ENCODE data around the gene TIAM1.
A peak's percentile ranks its signal among the peaks of the same experiment; 100 is the strongest.
"Not testable (repeated sequence)": the region's sequence is repeated elsewhere in the genome, so short reads cannot be mapped to it uniquely, and the experiment has no call there.

The TIAM1 gene

GRCh38 chr21:31262728-31263127 is 81.3 kb downstream of the TIAM1 start:
- no peak for DNase-seq
- intact Hi-C loops (cut with DNase I), result no loop called here

GRCh38 chr21:31261759-31262158 is 82.3 kb downstream of the TIAM1 start:
- peak in 2 of 10 donors; percentile 37 to 78 for DNase-seq
- intact Hi-C loops (cut with DNase I), result no loop called here

- no peak for DNase-seq
- intact Hi-C loops (cut with DNase I), result no loop called here
These were observed 83.3 kb downstream of the TIAM1 start for GRCh38 chr21:31260790-31261189.

GRCh38 chr21:31258073-31258472 is 86.0 kb downstream of the TIAM1 start:
- intact Hi-C loops (cut with DNase I), result no loop called here
- DNase-seq, result no peak

DNA sequence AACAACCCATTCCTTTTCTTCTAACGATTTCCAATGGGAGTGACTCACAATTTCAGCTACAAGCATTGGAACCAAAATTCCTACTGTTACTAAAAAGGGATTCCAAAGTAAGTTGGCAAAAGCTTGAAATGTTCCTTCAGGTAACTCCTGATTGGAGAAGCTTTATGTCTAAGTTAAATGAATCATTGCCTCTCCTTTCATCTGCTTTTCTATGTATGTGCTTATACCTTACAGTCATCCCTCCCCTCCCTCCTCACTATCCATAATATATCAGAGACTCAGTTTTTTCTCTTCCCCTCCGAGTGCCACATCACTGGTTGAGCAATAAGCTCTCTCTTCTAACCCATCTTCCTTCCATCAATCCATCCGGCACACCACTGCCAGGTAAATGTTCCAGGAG is 86.8 kb downstream of the TIAM1 start:
- intact Hi-C loops (cut with DNase I), result no loop called here
- no peak for DNase-seq

- intact Hi-C loops (cut with DNase I), result no loop called here
- DNase-seq, result no peak
These were observed 88.2 kb downstream of the TIAM1 start for GRCh38 chr21:31255896-31256295.

- no peak for DNase-seq
- intact Hi-C loops (cut with DNase I), result no loop called here
These were observed 89.0 kb downstream of the TIAM1 start for GRCh38 chr21:31255036-31255435.

DNA sequence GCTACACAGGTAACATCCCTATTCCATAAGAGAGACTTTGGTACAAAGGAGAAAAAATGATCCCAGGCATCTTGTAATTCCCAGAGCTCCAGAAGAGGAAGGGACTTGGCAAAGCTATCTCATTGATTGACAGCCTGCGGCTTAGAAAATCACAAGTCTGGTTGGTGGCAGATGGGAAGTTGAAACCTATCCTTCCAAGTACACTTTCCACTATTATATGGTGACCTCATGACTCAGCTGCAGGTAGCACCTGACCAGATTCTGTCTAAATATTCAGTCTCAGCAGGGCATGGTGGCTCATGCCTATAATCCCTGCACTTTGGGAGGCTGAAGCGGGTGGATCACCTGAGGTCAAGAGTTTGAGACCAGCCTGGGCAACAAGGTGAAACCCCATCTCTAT is 89.9 kb downstream of the TIAM1 start:
- intact Hi-C loops (cut with DNase I), result no loop called here
- DNase-seq, result no peak

GRCh38 chr21:31253684-31254083 is 90.4 kb downstream of the TIAM1 start:
- intact Hi-C loops (cut with DNase I), result no loop called here
- DNase-seq, result no peak

DNA sequence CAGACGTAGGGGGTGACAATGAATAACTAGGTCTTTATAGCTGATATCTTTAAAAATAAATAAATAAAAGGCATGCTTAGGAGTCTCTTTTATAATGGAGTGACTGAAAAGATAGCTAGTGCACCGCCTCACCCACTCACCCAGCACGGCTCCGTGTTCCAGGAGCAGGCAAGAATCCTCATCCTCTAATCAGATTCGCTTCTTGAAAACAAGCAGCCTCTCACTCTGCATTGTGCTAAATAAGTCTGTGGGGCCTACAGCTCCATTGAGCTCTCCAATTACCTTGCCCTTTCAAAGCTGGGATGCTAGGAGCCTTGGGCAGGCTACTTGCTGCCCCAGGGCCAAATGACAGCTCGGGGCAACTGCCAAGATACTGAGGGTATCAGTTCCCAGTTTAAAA is 91.5 kb downstream of the TIAM1 start:
- intact Hi-C loops (cut with DNase I), result no loop called here
- peak in 3 of 10 donors; percentile 27 to 89 (median 86) for DNase-seq

GRCh38 chr21:31252091-31252490 is 92.0 kb downstream of the TIAM1 start:
- intact Hi-C loops (cut with DNase I), result no loop called here
- DNase-seq, result peak in 1 of 10 donors; percentile 67

GRCh38 chr21:31251686-31252085 is 92.4 kb downstream of the TIAM1 start:
- intact Hi-C loops (cut with DNase I), result no loop called here
- DNase-seq, result peak in 2 of 10 donors; percentile 72 to 79

- intact Hi-C loops (cut with DNase I), result no loop called here
- DNase-seq, result no peak
These were observed 95.5 kb downstream of the TIAM1 start for GRCh38 chr21:31248598-31248997.

DNA sequence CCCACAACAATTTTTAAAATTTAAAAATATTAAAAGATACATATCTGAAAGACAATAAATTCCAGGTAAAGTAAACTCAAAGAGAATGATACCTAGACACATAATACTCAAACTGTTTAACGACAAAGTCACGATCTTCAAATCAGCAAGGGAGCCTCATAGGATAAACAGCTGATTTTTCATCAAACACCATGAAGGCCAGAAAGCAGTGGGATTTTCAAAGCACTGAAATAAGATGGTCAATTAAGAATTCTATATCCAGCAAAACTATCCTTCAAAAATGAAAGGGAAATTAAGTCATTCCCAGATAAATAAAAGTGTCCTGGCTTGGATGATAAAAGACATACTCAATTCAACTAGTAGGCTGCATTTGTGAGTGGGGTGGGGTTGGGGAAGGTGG is 100.5 kb downstream of the TIAM1 start:
- no peak for DNase-seq
- intact Hi-C loops (cut with DNase I), result no loop called here

- DNase-seq, result no peak
- intact Hi-C loops (cut with DNase I), result no loop called here
These were observed 107.5 kb downstream of the TIAM1 start for GRCh38 chr21:31236528-31236927.

DNA sequence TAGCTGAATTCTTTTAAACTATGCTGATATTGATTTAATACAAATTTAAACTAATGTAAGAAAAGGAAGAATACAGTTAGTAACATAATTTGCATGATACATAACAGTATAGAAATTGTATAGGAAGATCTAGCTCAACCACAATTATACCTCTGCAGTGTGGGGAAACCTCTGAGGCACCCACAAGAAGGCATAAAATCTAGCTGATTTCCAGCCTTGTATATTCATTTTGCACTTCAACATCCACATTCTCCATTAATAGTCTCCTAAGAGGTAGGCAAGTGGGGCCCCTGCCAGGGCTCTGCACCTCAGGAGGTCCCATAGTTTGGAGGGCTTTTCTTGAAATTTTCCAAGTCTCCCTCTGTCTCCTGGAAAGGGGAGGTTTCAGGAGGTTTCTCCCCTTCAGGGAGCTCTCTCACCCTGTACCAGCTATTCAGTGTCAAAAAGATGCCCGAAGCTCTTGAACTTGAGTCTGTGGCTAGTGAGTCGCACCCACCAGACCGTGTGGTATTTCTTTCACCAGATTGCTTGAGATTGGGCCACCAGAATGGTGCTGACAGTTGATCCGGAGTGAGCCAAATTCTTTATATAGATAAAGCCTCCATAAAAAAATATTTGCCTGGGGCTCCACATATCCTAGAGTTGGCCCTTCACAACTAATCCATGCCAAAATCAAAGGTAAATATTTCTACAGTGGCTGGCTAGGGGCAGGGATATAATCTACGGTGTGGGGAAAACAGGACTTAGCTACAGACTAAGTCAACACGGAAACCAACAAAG is 108.2 kb downstream of the TIAM1 start:
- intact Hi-C loops (cut with DNase I), result no loop called here
- no peak for DNase-seq

GRCh38 chr21:31234936-31235335 is 109.1 kb downstream of the TIAM1 start:
- intact Hi-C loops (cut with DNase I), result no loop called here

GRCh38 chr21:31233711-31234110 is 110.3 kb downstream of the TIAM1 start:
- intact Hi-C loops (cut with DNase I), result no loop called here
- DNase-seq, result no peak

More at GRCh38 chr21:31234936-31235335, 109.1 kb downstream of the TIAM1 start:
- DNase-seq, result no peak

GRCh38 chr21:31232344-31232743 is 111.7 kb downstream of the TIAM1 start:
- no peak for DNase-seq
- intact Hi-C loops (cut with DNase I), result no loop called here

DNA sequence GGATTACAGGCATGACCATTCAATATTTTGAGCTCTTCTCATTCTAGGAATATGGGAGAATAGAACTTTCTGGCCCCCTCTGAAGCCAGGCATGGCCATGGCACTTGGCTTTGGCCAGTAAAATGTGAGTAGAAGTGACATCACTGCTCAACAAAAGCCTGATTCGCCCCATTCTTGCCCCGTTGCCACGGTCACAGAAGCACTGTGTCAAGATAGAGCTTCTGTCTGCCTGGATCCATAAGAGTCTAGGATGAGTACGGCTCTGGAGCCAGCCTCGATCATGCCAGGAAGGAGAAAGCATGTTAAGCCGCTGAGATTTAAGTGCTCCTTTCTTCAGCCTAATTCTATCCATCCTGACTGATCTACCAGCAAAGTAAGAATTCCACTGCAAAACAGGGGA is 113.1 kb downstream of the TIAM1 start:
- intact Hi-C loops (cut with DNase I), result no loop called here
- no peak for DNase-seq

DNA sequence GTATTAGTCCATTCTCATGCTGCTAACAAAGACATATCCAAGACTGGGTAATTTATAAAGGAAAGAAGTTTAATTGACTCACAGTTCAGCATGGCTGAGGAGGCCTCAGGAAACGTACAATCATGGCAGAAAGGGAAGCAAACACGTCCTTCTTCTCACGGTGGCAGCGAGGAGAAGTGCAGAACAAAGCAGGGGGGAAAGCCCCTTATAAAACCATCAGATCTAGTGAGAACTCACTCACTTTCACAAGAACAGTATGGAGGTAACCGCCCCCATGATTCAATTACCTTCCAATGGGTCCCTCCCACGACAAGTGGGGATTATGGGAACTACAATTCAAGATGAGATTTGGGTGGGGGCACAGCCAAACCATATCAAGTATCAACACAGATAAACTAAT is 115.3 kb downstream of the TIAM1 start:
- intact Hi-C loops (cut with DNase I), result loop anchor here (10.0 kb wide), 1 partner anchor 116 kb away; the partner anchor contains the start of gene TIAM1
- not testable (repeated sequence) for DNase-seq

DNA sequence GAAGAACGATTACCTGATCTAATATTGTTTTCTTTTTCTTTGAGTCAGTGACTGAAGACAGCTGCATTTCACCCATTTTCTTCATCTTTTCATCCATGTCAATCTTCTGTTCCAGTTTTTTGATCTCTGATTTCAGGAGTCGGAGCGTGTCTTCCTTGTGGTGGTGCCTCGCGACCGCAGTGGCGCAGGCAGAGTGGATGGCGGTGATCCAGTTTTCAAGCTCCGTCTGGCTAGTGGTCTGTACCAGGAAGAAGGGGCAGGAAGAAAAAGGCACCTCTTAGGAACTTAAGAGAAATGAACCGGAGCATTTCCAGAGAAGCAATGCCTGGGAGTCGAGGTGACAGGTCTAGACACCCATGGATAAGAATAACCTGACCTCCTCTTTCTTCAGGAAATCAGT is 118.3 kb downstream of the TIAM1 start:
- intact Hi-C loops (cut with DNase I), result loop anchor here (10.0 kb wide), 1 partner anchor 119 kb away; the partner anchor contains the start of gene TIAM1

More for the DNA sequence above, 118.3 kb downstream of the TIAM1 start:
- DNase-seq, result no peak
